HG03175 (cell line): ENCODE results near the gene ARFGEF2.
"Not testable (repeated sequence)": the region's sequence is repeated elsewhere in the genome, so short reads cannot be mapped to it uniquely, and the experiment has no call there.

ENCODE experiments used
- ATAC-seq: cut with Tn5 transposase; IDR thresholded peaks from one replicate; pipeline ENCODE4 v1.9.1; 2021; ENCODE audit warnings: mild to moderate bottlenecking, moderate library complexity; ENCODE audit not compliant: unreplicated experiment

Gene ARFGEF2

DNA sequence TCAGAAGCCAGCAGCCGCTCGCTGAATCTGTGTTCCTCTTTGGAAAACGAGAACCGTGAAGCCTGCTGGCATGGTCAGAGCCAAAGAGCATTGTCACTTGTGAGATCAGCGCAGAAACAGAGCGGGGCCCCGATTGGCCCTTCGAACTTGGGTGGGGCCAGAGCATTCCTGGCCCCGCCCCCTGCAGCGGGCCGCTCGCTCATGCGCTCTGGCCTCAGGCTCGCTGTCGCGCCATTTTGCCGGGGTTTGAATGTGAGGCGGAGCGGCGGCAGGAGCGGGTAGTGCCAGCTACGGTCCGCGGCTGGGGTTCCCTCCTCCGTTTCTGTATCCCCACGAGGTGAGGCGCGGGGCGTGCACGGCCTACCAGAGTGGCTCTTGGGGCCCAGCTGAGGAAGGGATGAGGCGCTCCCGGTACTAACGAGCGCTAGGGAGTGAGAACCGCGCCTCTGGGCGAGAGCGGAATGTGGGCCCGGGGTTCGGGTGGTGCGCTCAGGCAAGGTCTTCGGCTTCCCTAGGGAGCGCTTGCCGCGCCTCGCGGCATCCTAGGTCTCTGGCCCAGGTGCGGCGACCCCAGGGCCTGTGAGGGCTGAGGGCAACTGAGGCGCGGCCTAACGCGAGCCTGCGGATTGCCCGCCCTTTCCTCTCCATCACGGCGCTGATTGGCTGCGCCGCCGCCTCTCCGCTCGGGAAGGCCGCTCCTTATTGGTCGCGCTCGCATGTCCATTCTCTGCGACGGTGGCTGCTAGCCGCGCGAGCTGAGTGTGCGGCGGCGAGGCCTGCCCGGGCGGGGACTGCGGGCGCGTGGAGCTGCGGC lies 124.8 kb downstream of the ARFGEF2 start, which contains the start of gene CSE1L:
Gene CSE1L (plus strand): TSS at position 226 of the 814 bp plus-strand sequence. CDS start 12,152 bp downstream, outside the sequence.
- ATAC-seq, result peak; percentile 89

DNA sequence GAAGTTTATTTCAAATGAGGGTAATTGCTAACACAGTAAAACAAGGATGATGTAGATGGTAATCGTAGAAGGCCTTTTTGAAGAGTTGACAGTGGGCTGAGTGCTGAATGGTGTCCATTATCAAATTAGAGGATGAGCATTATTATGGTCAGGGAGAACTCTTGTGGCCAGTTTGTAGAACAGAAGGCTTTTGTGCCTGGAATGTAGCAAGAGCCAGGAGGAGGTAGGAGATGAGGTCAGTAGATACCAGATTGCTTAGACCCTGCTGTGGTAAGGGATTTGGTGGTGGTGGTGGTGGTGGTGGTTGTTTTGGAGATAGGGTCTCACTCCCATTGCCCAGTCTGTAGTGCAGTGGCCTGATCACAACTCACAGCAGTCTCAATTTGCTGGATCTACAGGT lies 130.8 kb downstream of the ARFGEF2 start:
- ATAC-seq, result no peak

DNA sequence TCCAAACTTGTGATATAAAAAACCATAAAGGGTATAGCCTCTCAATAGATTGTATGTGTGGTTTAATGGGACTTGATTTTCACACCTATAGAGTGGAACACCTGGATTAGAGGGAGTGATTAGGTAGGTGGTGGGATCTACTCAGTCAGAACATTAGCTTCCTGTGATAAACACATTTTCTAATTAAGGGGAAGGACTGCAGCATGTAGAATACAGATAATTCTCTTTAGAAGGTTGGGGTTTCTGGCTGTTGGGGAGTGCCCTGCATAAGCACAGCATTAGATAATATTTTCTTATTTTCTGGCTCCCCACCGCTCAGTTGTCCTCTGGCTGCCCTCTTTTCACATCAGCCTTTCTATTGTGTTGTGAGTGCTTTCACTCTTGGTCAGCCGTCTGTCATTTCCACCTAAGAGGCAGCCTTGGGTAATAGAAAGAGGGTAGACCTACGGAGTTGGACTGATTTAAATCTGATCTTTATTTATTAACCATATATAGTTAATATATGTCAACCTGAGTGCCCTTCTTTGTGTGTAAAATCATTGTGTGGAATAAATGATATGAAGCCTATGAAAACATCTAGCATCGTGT lies 132.6 kb downstream of the ARFGEF2 start:
- ATAC-seq, result peak; percentile 68

DNA sequence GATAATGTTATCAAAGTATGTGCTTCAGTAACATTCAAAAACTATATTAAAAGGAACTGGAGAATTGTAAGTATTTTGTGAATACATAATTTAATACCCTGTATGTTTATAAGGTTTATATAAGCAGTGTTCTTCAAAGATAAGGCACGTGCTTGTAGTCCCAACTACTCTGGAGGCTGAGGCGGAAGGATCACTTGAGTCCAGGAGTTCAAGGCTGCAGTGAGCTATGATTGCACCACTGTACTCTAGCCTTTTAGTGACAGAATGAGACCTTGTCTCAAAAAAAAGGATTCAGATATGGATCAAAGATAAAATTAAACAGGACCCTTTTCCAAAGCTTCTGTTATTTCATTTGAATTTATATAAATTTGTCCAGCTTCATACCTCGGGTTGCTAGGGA lies 141.8 kb downstream of the ARFGEF2 start:
- ATAC-seq, result no peak

DNA sequence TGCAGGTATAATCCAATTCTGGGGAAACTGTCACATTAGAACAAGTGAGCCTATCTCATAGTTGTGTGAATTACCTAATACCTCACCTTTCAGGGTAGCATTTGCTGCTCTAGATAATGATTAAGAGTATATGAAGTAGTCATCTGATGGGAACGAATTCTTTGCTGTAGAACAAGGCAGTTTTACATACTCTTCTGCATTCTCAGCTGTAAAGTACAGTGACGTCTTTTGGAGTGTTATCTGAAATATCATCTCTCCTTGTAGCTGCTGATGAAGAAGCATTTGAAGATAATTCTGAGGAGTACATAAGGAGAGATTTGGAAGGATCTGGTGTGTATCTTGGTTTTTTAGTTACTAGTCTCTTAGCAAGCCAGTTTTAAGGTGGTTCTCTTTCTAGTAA lies 153.0 kb downstream of the ARFGEF2 start:
- ATAC-seq, result no peak

DNA sequence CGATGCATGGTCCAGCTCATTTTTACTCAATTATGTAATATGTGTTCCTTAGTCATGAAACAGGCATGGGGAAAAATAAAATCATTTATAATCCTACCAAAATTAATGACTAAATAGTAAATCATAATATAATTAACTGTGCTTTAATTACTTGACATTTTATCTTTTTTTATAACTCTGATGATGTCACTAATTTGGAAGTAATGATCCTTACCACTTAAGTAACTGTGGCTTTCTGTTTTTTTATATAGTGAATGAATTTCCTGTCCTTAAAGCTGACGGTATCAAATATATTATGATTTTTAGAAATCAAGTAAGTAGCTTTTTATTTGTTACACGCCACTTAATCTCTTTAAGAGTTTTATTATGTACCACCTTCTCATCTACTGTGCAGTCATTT lies 156.8 kb downstream of the ARFGEF2 start:
- no peak for ATAC-seq

DNA sequence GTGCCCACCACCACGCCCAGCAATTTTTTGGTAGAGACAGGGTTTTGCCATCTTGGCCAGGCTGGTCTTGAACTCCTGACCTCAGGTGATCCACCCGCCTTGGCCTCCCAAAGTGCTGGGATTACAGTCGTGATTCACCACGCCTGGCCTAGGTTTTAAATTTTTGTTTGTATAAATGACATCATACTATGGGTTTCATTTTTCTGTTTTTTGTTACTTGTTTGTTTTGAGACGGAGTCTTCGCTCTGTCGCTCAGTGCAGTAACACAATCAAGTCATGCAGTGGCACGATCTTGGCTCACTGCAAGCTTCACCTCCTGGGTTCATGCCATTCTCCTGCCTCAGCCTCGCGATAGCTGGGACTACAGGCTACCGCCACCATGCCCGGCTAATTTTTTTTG lies 160.8 kb downstream of the ARFGEF2 start:
- not testable (repeated sequence) for ATAC-seq
